Adrenal gland (tissue), 5 donors: Measurements from ENCODE around the gene CAPN15.

Experiments
- CTCF ChIP-seq, 6 experiments: fragments of 450-650 bp in 4 of 6; fragments of 200-600 bp in 2 of 6; sonication (generic) in 1 of 6; IDR thresholded peaks; 1 replicate in 5 of 6; 2 replicates in 1 of 6; pipeline versions ENCODE4 v1.5.1 to v1.8.0; 2016 to 2021; ENCODE audit warnings: antibody characterized with exemption in 6 of 6, mild to moderate bottlenecking in 2 of 6, moderate library complexity in 1 of 6
- POLR2A ChIP-seq, 2 donors: fragments of 450-650 bp; IDR thresholded peaks; one replicate each; pipeline ENCODE4 v1.6.1; 2017; ENCODE audit warnings: antibody characterized with exemption in 2 of 2, mild to moderate bottlenecking in 2 of 2, moderate library complexity in 1 of 2
- donor health status: DM: no; HTN: no; CAD: no.

GRCh38 chr16:543301-544164 is 16.0 kb downstream of the CAPN15 start:
- TF ChIP-seq CTCF (IDR thresholded peaks at IDR 0.05) (no peak), POLR2A (IDR thresholded peaks at IDR 0.05) (no peak)
